Raji (cell line): Measurements from ENCODE around the gene ARHGEF33.

Experiments
- POLR2A ChIP-seq: IDR thresholded peaks from 2 replicates; pipeline ENCODE4 v1.6.1; 2011; ENCODE audit warnings: low read depth, low read length, control low read depth; ENCODE audit not compliant: insufficient read depth

The ARHGEF33 gene

GRCh38 chr2:38889575-38889974, at the start of gene ARHGEF33:
Gene ARHGEF33, plus strand, starts transcription at chr2:38889875. Its CDS starts 29,573 bp downstream, at chr2:38919448.
- no peak for TF ChIP-seq POLR2A

- no peak for TF ChIP-seq POLR2A
Measured at GRCh38 chr2:38850045-38850444, 39.6 kb upstream of the ARHGEF33 start.

DNA sequence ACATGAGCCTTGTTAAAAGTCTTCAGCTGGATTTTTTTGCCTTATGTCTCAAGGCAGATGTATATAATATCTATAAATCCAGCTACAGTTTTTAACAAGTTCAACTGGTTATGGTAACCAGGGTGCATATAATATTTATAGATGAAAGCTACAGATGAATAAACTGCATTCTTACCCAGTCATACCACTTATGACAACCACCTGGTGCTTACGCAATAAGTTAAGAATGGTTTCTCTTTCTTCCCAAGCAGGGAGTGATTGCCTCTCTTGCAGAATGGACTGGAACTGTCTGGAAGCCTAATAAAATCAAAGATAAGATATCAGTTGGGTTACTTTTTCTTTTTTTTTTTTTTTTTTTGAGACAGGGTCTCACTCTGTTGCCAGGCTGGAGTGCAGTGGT, 33.5 kb upstream of the ARHGEF33 start:
- no peak for TF ChIP-seq POLR2A

DNA sequence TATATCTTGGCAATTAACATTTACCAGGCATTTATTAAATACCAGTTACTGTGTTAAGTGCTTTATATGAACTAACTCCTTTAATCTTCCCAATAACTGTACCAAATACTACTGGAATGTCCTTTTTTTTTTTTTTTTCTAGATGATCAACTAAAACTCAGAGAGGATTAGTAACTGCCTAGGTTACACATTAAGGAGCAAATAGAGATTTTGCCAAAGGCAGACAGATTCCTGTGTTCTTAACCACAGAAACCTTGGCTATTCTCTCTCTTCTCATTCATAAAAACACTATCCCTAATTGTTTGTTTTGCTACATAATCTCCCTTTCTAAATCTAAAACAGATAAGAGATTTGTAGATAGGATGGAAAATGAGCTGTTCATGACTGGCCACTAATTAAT, 27.2 kb upstream of the ARHGEF33 start:
- no peak for TF ChIP-seq POLR2A

- TF ChIP-seq POLR2A: no peak
Measured at GRCh38 chr2:38863061-38863695, 26.5 kb upstream of the ARHGEF33 start.

GRCh38 chr2:38866773-38867443, 22.8 kb upstream of the ARHGEF33 start:
- no peak for TF ChIP-seq POLR2A

DNA sequence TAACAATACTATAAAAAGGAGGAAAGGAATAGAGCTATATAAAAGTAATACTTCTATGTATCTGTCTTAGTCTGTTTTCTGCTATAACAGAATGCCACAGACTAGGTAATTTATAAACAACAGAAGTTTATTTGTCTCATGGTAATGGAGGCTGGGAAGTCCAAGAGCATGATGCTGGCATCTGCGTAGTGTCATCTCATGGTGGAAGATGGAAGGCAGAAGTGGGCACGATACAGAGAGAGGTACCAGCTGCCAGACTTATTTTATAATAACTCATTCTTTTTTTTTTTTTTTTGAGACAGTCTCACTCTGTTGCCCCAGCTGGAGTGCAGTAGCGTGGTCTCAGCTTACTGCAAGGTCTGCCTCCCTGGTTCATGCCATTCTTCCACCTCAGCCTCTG, 18.2 kb upstream of the ARHGEF33 start:
- TF ChIP-seq POLR2A: no peak

DNA sequence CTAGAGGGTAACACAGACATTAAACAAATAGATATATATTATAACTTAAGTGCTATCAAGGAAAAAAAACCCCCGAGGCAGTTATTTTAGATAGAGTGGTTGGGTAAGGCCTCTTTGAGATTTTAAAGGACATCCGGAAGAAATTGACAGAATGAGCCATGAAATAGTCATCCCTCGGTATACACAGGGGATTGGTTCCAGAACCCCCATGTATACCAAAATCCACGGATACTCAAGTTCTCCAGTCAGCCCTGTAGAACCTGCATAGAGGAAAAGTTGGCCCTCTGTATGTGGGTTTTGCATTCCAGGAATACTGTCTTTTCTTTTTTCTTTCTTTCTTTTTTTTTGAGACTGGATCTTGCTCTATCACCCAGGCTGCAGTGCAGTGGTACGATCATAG, 15.9 kb upstream of the ARHGEF33 start:
- TF ChIP-seq POLR2A: no peak

DNA sequence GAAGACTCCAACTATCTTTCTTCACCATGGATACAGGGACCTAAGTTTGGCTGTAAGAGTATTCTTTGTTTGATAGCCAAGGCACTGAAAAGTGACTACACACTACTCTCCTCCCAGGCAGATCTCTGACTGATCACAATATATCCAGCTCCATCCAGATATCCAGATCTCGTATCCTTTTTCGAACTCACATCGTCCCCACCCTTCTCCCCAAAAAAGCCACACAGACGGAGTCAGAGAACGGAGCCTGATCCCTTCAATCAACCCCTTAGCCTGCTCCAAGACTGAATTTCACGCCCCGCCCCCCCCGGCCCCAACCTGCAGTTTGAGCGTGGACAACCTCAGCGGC, 14.5 kb upstream of the ARHGEF33 start:
- no peak for TF ChIP-seq POLR2A

GRCh38 chr2:38875576-38876367, 13.9 kb upstream of the ARHGEF33 start, which contains the start of the genes DHX57 and MORN2:
Gene DHX57, minus strand, starts transcription at chr2:38875934. Its CDS starts 7,529 bp downstream, at chr2:38868405.
Gene MORN2, plus strand, starts transcription at chr2:38875976.
- peak; percentile 65 for TF ChIP-seq POLR2A

DNA sequence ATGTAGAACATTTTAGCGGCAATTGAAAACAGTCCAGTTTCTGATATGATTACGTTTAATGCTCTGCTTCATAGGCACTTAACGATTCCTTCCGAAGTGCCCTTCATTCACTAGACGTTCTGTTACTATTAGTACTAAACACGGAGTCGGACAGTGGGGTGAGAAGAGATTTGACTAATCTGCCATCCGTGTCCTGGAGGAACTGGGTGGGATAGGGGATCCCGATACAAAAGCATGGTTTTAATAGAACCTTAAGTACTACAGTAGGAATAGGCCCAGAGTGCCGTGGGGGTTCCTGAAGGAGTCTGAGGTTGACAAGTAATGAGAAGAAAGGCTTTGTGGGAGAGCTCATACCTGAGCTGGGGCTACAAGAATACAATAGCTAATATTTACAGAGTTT, 13.3 kb upstream of the ARHGEF33 start:
- TF ChIP-seq POLR2A: no peak

DNA sequence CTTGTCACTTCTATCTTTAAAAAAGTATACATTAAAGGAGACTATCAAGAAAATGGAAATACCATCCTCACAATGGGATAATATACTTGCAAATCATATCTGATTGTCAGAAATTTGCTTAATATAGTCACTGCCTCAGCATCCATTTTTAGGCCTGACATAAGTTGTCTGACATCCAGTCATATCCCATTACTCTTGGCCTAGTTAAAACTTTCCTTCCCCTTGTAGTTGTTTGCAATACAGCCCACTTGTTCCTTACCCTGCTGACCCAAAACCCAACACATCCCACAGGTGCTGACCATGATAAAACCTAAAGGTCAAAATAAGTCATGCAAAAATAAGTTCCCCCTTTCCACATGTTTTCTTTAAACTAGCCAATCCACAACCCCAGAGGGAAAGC, 3.6 kb upstream of the ARHGEF33 start:
- no peak for TF ChIP-seq POLR2A

- no peak for TF ChIP-seq POLR2A
Measured at GRCh38 chr2:38887347-38887746, 2.3 kb upstream of the ARHGEF33 start.

GRCh38 chr2:38887902-38888554, 1.6 kb upstream of the ARHGEF33 start:
- no peak for TF ChIP-seq POLR2A

DNA sequence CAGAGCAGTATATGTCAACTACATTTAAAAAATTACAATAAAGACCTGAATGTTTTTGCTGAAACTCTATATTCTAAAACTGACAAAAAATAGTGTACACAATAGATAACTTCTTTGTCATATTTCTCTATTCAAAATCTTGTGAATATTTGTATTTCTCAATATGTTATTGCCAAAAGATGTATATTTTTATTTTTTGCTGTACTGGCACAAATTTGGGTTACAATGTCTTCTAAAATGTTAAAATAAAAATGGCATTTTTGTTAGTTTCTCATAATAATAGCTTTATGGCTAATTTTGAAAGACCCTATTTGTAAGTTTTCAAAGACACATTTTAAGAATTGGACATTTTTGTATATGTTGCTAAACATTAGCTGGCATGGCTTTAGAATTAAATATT, 630 bp upstream of the ARHGEF33 start:
- TF ChIP-seq POLR2A: no peak
